K562 (cell line): ENCODE data around the gene IRX6. TPM values are rescaled to one million over a fixed set of nuclear protein-coding genes. Genes with fewer than 3 reads are reported as not detected.

Experiments
- ATF7 ChIP-seq: fragments of 450-650 bp; IDR thresholded peaks from 2 replicates; pipeline ENCODE4 v1.7.1; 2014; ENCODE audit warnings: mild to moderate bottlenecking, moderate library complexity
- BACH1 ChIP-seq: fragments of 200-800 bp; sonication (Bioruptor generic); IDR thresholded peaks from 2 replicates; pipeline ENCODE4 v1.6.1; 2016; ENCODE audit warnings: missing genetic modification characterization, missing compliant biosample characterization
- COPS2 ChIP-seq: fragments of 450-650 bp; conservative IDR thresholded peaks from 2 replicates; pipeline ENCODE4 v1.6.1; 2016; ENCODE audit warnings: mild to moderate bottlenecking, moderate library complexity
- E2F6 ChIP-seq, 2 experiments: IDR thresholded peaks; 2 replicates each; pipeline ENCODE4 v1.6.1; 2011; ENCODE audit warnings: borderline replicate concordance in 1 of 2, control low read depth in 1 of 2, low read depth in 1 of 2, low read length in 1 of 2, mild to moderate bottlenecking in 1 of 2, mixed read lengths in 1 of 2, moderate library complexity in 1 of 2; ENCODE audit not compliant: insufficient read depth in 1 of 2, insufficient read length in 1 of 2, poor library complexity in 1 of 2, severe bottlenecking in 1 of 2; ENCODE audit errors: extremely low read depth in 1 of 2
- ELF2 ChIP-seq: fragments of 250-450 bp; sonication (Bioruptor Pico); IDR thresholded peaks from 2 replicates; pipeline ENCODE4 v1.5.0; 2021; ENCODE audit warnings: mild to moderate bottlenecking
- KAT7 ChIP-seq: sonication (generic); formaldehyde crosslinking; IDR thresholded peaks from 2 replicates; pipeline ENCODE4 v1.8.0; 2022; ENCODE audit warnings: missing genetic modification reagents, mild to moderate bottlenecking, borderline replicate concordance
- POLR3A ChIP-seq: IDR thresholded peaks from 2 replicates; pipeline ENCODE4 v1.6.1; 2011; ENCODE audit warnings: borderline replicate concordance, mild to moderate bottlenecking, moderate library complexity; ENCODE audit not compliant: insufficient read length, insufficient read depth; ENCODE audit errors: extremely low read depth
- RFX1 ChIP-seq: fragments of 450-650 bp; IDR thresholded peaks from 2 replicates; pipeline ENCODE4 v1.6.1; 2016; ENCODE audit warnings: mild to moderate bottlenecking, moderate library complexity
- SNRNP70 ChIP-seq: fragments of 200-400 bp; formaldehyde crosslinking; optimal IDR thresholded peaks from 2 replicates; pipeline ENCODE3; 2017; ENCODE audit warnings: low read depth, low read length
- TAF15 ChIP-seq: fragments of 200-400 bp; formaldehyde crosslinking; IDR thresholded peaks from 2 replicates; pipeline ENCODE4 v1.6.1; 2017; ENCODE audit warnings: mild to moderate bottlenecking, low read depth, low read length, moderate library complexity
- U2AF1 ChIP-seq: fragments of 200-400 bp; formaldehyde crosslinking; optimal IDR thresholded peaks from 2 replicates; pipeline ENCODE3; 2017; ENCODE audit warnings: mild to moderate bottlenecking, low read depth, low read length, moderate library complexity
- ZNF140 ChIP-seq: fragments of 250-450 bp; sonication (Bioruptor Pico); IDR thresholded peaks from 2 replicates; pipeline ENCODE4 v1.8.0; 2021; ENCODE audit warnings: moderate library complexity, mild to moderate bottlenecking, inconsistent platforms
- polyA plus RNA-seq, 8 experiments: library from polyadenylated mRNA; depleted of rRNA in 4 of 8; stranded (reverse) in 5 of 8; unstranded in 3 of 8; fragments of >200 nt; fragmentation: Nextera tagmentation in 2 of 8; fragmentation: Illumina TruSeq in 1 of 8; extraction: Ambion mirVana in 2 of 8; extraction: Trizol in 1 of 8; gene quantifications; 2 replicates each; pipeline versions ENCODE4 v1.2.1 to v1.2.3, GENCODE V29; 2011 to 2014; ENCODE audit warnings: inconsistent platforms in 1 of 8, missing spikeins in 1 of 8
- total RNA-seq, 7 experiments: library from RNA; depleted of rRNA in 6 of 7; stranded (reverse); fragments of >200 nt in 6 of 7; fragmentation: Illumina TruSeq in 2 of 7; extraction: Trizol in 2 of 7; gene quantifications; 2 replicates each; pipeline versions ENCODE4 v1.2.1 to v1.2.3, GENCODE V29; 2011 to 2021; ENCODE audit warnings: low replicate concordance in 1 of 7
- TF ChIP-seq, protein P1 (sequence below): fragments of 450-650 bp; IDR thresholded peaks from 2 replicates; pipeline ENCODE4 v1.6.1; 2014; ENCODE audit warnings: low read depth, mild to moderate bottlenecking, moderate library complexity, borderline replicate concordance
- TF ChIP-seq, protein P2 (sequence below): fragments of 450-650 bp; IDR thresholded peaks from 2 replicates; pipeline ENCODE4 v1.6.1; 2016; ENCODE audit warnings: antibody characterized with exemption
- TF ChIP-seq, protein P3 (sequence below): sonication (generic); formaldehyde crosslinking; IDR thresholded peaks from 2 replicates; pipeline ENCODE4 v1.8.0; 2022; ENCODE audit warnings: missing genetic modification reagents, mild to moderate bottlenecking, moderate library complexity, borderline replicate concordance
- TF ChIP-seq, protein P4 (sequence below): fragments of 450-650 bp; formaldehyde crosslinking; IDR thresholded peaks from 2 replicates; pipeline ENCODE4 v1.4.0; 2020; ENCODE audit warnings: mild to moderate bottlenecking, moderate library complexity
- TF ChIP-seq, protein P5 (sequence below): fragments of 250-450 bp; sonication (Bioruptor Pico); IDR thresholded peaks from 2 replicates; pipeline ENCODE4 v1.4.0; 2020; ENCODE audit warnings: mild to moderate bottlenecking, moderate library complexity

Gene IRX6
- total and polyA plus RNA-seq, 9 of the 15 experiments (the other 6 are each of a cell fraction or from before 2014, with no cell fraction given), result 0.07 to 0.29 (median 0.14) TPM; not detected in 4

- TF ChIP-seq, protein P1, sequence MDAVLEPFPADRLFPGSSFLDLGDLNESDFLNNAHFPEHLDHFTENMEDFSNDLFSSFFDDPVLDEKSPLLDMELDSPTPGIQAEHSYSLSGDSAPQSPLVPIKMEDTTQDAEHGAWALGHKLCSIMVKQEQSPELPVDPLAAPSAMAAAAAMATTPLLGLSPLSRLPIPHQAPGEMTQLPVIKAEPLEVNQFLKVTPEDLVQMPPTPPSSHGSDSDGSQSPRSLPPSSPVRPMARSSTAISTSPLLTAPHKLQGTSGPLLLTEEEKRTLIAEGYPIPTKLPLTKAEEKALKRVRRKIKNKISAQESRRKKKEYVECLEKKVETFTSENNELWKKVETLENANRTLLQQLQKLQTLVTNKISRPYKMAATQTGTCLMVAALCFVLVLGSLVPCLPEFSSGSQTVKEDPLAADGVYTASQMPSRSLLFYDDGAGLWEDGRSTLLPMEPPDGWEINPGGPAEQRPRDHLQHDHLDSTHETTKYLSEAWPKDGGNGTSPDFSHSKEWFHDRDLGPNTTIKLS, result no peak
- TF ChIP-seq, protein P2, sequence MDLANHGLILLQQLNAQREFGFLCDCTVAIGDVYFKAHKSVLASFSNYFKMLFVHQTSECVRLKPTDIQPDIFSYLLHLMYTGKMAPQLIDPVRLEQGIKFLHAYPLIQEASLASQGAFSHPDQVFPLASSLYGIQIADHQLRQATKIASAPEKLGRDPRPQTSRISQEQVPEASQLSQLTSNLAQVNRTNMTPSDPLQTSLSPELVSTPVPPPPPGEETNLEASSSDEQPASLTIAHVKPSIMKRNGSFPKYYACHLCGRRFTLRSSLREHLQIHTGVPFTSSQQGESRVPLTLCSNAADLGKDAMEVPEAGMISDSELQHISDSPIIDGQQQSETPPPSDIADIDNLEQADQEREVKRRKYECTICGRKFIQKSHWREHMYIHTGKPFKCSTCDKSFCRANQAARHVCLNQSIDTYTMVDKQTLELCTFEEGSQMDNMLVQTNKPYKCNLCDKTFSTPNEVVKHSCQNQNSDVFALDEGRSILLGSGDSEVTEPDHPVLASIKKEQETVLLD, result no peak
- TF ChIP-seq TAF15, result no peak
- TF ChIP-seq SNRNP70, result no peak
- no peak for TF ChIP-seq ELF2 (CRISPR knock-in tag)
- TF ChIP-seq, protein P3, sequence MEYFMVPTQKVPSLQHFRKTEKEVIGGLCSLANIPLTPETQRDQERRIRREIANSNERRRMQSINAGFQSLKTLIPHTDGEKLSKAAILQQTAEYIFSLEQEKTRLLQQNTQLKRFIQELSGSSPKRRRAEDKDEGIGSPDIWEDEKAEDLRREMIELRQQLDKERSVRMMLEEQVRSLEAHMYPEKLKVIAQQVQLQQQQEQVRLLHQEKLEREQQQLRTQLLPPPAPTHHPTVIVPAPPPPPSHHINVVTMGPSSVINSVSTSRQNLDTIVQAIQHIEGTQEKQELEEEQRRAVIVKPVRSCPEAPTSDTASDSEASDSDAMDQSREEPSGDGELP, result no peak
- TF ChIP-seq COPS2, result no peak
- peak; percentile 58; the same call in 1 of the 2 replicates for TF ChIP-seq ATF7
- no peak for TF ChIP-seq RFX1
- TF ChIP-seq POLR3A, result no peak
- no peak for TF ChIP-seq ZNF140 (CRISPR knock-in tag)
- no peak for TF ChIP-seq KAT7 (CRISPR knock-in tag)
- no peak for TF ChIP-seq E2F6 (IDR thresholded peaks at IDR 0.05; ENCODE audit: borderline replicate concordance in 1 of 2, extremely low read depth in 1 of 2, insufficient read depth in 1 of 2, insufficient read length in 1 of 2, low read depth in 1 of 2, low read length in 1 of 2, poor library complexity in 1 of 2, severe bottlenecking in 1 of 2)
- TF ChIP-seq U2AF1, result no peak
- TF ChIP-seq, protein P4, sequence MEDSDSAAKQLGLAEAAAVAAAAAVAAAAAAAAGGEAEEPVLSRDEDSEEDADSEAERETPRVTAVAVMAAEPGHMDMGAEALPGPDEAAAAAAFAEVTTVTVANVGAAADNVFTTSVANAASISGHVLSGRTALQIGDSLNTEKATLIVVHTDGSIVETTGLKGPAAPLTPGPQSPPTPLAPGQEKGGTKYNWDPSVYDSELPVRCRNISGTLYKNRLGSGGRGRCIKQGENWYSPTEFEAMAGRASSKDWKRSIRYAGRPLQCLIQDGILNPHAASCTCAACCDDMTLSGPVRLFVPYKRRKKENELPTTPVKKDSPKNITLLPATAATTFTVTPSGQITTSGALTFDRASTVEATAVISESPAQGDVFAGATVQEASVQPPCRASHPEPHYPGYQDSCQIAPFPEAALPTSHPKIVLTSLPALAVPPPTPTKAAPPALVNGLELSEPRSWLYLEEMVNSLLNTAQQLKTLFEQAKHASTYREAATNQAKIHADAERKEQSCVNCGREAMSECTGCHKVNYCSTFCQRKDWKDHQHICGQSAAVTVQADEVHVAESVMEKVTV, result no peak
- no peak for TF ChIP-seq BACH1 (tag)
- TF ChIP-seq, protein P5, sequence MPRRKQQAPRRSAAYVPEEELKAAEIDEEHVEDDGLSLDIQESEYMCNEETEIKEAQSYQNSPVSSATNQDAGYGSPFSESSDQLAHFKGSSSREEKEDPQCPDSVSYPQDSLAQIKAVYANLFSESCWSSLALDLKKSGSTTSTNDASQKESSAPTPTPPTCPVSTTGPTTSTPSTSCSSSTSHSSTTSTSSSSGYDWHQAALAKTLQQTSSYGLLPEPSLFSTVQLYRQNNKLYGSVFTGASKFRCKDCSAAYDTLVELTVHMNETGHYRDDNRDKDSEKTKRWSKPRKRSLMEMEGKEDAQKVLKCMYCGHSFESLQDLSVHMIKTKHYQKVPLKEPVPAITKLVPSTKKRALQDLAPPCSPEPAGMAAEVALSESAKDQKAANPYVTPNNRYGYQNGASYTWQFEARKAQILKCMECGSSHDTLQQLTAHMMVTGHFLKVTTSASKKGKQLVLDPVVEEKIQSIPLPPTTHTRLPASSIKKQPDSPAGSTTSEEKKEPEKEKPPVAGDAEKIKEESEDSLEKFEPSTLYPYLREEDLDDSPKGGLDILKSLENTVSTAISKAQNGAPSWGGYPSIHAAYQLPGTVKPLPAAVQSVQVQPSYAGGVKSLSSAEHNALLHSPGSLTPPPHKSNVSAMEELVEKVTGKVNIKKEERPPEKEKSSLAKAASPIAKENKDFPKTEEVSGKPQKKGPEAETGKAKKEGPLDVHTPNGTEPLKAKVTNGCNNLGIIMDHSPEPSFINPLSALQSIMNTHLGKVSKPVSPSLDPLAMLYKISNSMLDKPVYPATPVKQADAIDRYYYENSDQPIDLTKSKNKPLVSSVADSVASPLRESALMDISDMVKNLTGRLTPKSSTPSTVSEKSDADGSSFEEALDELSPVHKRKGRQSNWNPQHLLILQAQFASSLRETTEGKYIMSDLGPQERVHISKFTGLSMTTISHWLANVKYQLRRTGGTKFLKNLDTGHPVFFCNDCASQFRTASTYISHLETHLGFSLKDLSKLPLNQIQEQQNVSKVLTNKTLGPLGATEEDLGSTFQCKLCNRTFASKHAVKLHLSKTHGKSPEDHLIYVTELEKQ (CRISPR knock-in tag), result peak; percentile 47; the same call in 1 of the 2 replicates
Observed at GRCh38 chr16:55376567-55377167, 52.7 kb downstream of the IRX6 start (continued).
